Fibroblast of lung (primary cell): ENCODE results near the gene MEIOB.

Experiments
- EZH2 ChIP-seq: IDR thresholded peaks from 2 replicates; pipeline ENCODE4 v1.5.1; 2012; ENCODE audit warnings: low read length, control low read depth, mild to moderate bottlenecking; ENCODE audit errors: missing control alignments
- TF ChIP-seq, protein P1 (sequence below), 2 donors: IDR thresholded peaks in 1 of 2; conservative IDR thresholded peaks in 1 of 2; 1 replicate in 1 of 2; 2 replicates in 1 of 2; pipeline ENCODE4 v1.5.1; 2011 to 2012; ENCODE audit warnings: low read length in 2 of 2, control low read depth in 1 of 2, inconsistent platforms in 1 of 2, low read depth in 1 of 2, mild to moderate bottlenecking in 1 of 2

DNA sequence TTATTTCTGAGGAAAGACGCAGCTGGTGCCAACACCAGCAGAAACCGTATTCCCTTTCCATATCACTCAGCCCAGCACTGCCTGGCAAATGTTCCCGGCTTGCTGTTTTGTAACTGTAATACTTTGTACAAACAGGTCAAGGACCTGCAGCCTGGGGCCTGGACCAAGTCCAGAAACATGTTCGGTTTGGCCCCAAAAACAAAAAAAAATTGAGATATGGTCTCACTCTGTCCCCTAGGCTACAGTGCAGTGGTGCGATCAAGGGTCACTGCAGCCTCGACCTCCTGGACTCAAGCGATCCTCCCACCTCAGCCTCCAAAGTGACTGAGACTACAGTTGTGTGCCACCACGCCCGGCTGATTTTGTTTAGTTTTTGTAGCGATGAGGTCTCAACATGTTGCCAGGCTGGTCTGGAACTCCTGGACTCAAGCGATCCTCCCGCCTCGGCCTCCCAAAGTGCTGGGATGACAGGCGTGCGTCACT lies 46.5 kb downstream of the MEIOB start:
- TF ChIP-seq, protein P1, sequence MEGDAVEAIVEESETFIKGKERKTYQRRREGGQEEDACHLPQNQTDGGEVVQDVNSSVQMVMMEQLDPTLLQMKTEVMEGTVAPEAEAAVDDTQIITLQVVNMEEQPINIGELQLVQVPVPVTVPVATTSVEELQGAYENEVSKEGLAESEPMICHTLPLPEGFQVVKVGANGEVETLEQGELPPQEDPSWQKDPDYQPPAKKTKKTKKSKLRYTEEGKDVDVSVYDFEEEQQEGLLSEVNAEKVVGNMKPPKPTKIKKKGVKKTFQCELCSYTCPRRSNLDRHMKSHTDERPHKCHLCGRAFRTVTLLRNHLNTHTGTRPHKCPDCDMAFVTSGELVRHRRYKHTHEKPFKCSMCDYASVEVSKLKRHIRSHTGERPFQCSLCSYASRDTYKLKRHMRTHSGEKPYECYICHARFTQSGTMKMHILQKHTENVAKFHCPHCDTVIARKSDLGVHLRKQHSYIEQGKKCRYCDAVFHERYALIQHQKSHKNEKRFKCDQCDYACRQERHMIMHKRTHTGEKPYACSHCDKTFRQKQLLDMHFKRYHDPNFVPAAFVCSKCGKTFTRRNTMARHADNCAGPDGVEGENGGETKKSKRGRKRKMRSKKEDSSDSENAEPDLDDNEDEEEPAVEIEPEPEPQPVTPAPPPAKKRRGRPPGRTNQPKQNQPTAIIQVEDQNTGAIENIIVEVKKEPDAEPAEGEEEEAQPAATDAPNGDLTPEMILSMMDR (conservative IDR thresholded peaks at IDR 0.05 in 1 of 2, IDR thresholded peaks at IDR 0.05 in 1 of 2; ENCODE audit: low read depth in 1 of 2, low read length in 2 of 2) = no peak
- no peak for TF ChIP-seq EZH2
